Transverse colon (tissue), 4 donors: ENCODE results near the gene NEURL1.

Experiments used
- POLR2A ChIP-seq: fragments of 450-650 bp; IDR thresholded peaks from one replicate; pipeline ENCODE4 v1.6.1; 2016; ENCODE audit warnings: antibody characterized with exemption, mild to moderate bottlenecking, moderate library complexity
- POLR2AphosphoS5 ChIP-seq, 3 donors: sonication (generic); formaldehyde crosslinking; IDR thresholded peaks; one replicate each; pipeline ENCODE4 v1.6.1; 2016; ENCODE audit warnings: antibody characterized with exemption in 3 of 3
- TF ChIP-seq, protein P1 (sequence below), 5 experiments: fragments of 200-600 bp in 3 of 5; fragments of 450-650 bp in 2 of 5; sonication (generic) in 3 of 5; IDR thresholded peaks; 1 replicate in 2 of 5; 2 replicates in 3 of 5; pipeline ENCODE4 v1.5.1; 2016 to 2017; ENCODE audit warnings: antibody characterized with exemption in 5 of 5, inconsistent platforms in 3 of 5, mild to moderate bottlenecking in 2 of 5, moderate library complexity in 1 of 5

DNA sequence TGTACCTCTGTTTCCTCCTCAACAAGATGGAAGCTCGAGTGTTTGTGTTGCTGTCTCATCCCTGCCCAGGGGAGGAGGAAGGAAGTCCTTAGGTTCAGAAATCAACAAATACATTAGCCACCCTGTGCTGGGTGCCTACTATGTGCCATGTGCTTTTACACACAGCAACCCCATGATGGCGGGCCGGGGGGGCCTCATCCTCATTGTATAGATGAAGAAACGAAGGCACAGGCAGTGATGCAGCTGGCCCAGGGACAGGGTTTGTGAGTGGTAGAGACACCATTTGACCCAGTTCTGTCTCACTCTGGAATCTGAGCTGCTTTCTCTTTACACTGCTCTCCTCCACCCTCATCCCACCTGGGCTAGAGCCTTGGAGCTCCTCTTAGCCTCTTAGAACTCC is 39.5 kb upstream of the NEURL1 start:
- TF ChIP-seq, protein P1, sequence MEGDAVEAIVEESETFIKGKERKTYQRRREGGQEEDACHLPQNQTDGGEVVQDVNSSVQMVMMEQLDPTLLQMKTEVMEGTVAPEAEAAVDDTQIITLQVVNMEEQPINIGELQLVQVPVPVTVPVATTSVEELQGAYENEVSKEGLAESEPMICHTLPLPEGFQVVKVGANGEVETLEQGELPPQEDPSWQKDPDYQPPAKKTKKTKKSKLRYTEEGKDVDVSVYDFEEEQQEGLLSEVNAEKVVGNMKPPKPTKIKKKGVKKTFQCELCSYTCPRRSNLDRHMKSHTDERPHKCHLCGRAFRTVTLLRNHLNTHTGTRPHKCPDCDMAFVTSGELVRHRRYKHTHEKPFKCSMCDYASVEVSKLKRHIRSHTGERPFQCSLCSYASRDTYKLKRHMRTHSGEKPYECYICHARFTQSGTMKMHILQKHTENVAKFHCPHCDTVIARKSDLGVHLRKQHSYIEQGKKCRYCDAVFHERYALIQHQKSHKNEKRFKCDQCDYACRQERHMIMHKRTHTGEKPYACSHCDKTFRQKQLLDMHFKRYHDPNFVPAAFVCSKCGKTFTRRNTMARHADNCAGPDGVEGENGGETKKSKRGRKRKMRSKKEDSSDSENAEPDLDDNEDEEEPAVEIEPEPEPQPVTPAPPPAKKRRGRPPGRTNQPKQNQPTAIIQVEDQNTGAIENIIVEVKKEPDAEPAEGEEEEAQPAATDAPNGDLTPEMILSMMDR (IDR thresholded peaks at IDR 0.05): no peak
- TF ChIP-seq POLR2A: no peak
- no peak for TF ChIP-seq POLR2AphosphoS5 (IDR thresholded peaks at IDR 0.05)
